ENCODE measurements around the gene CDC42EP4.

- TF ChIP-seq CTCF (IDR thresholded peaks at IDR 0.05 in 4 of 5, conservative IDR thresholded peaks at IDR 0.05 in 1 of 5) (no peak), POLR2A (IDR thresholded peaks at IDR 0.05) (peak; percentile 18 to 41)
Observed at GRCh38 chr17:73308017-73308823, 3.6 kb downstream of the CDC42EP4 start.
